Suprapubic skin (tissue), 4 donors: ENCODE measurements around the gene SPINK5. TPM values are rescaled to one million over a fixed set of nuclear protein-coding genes. Genes with fewer than 3 reads are reported as not detected.
"Not testable (repeated sequence)": the region's sequence is repeated elsewhere in the genome, so short reads cannot be mapped to it uniquely, and the experiment has no call there.

Experiments
- DNase-seq, 2 donors: peaks; one replicate each; pipeline ENCODE4 v3.0.0-alpha.2; 2019; ENCODE audit warnings: low spot score in 2 of 2
- H3K27ac ChIP-seq: fragments of 200-600 bp; sonication (generic); one replicate; pipeline ENCODE4 v1.5.1; 2019
- H3K27me3 ChIP-seq: fragments of 200-600 bp; sonication (generic); one replicate; pipeline ENCODE4 v1.5.1; 2019
- H3K36me3 ChIP-seq: fragments of 200-600 bp; sonication (generic); one replicate; pipeline ENCODE4 v1.5.1; 2019
- H3K4me1 ChIP-seq: fragments of 200-600 bp; sonication (generic); one replicate; pipeline ENCODE4 v1.5.1; 2019
- H3K4me3 ChIP-seq: fragments of 200-600 bp; sonication (generic); one replicate; pipeline ENCODE4 v1.5.1; 2019; ENCODE audit warnings: mild to moderate bottlenecking
- H3K9me3 ChIP-seq: fragments of 200-600 bp; sonication (generic); one replicate; pipeline ENCODE4 v1.5.1; 2019
- CTCF ChIP-seq, 2 donors: fragments of 200-600 bp in 1 of 2; fragments of 450-650 bp in 1 of 2; sonication (generic) in 1 of 2; IDR thresholded peaks; one replicate each; pipeline ENCODE4 v1.5.1; 2016 to 2019; ENCODE audit warnings: antibody characterized with exemption in 2 of 2, mild to moderate bottlenecking in 1 of 2, moderate library complexity in 1 of 2
- EP300 ChIP-seq: sonication (generic); formaldehyde crosslinking; IDR thresholded peaks from one replicate; pipeline ENCODE4 v1.6.1; 2017; ENCODE audit warnings: antibody characterized with exemption
- POLR2A ChIP-seq, 2 donors: fragments of 450-650 bp; IDR thresholded peaks; one replicate each; pipeline ENCODE4 v1.6.1; 2017; ENCODE audit warnings: antibody characterized with exemption in 2 of 2, mild to moderate bottlenecking in 2 of 2, moderate library complexity in 2 of 2
- POLR2AphosphoS5 ChIP-seq, 3 donors: sonication (generic); formaldehyde crosslinking; IDR thresholded peaks; one replicate each; pipeline ENCODE4 v1.6.1; 2017; ENCODE audit warnings: antibody characterized with exemption in 3 of 3
- WGBS: methylation state at CpG from one replicate; pipeline ENCODE4 v1.1.5; 2018; 5-methylcytosine and 5-hydroxymethylcytosine counted together
- total RNA-seq, 4 donors: library from RNA; depleted of rRNA; stranded (reverse); fragments of >200 nt; gene quantifications; one replicate each; pipeline ENCODE4 v1.1.0, GENCODE V29; 2016

Gene SPINK5
- total RNA-seq, 4 donors from 2014 or later, result 172 to 373 (median 245) TPM

- no peak overlapping the region for H3K4me3 ChIP-seq
- 40% methylated on average over 1 of the region's 1 CpG for WGBS
- no peaks in the 10 kb centered on the region for H3K36me3 ChIP-seq
- no peak for DNase-seq
- no peak overlapping the region for H3K27ac ChIP-seq
- no peaks in the 10 kb centered on the region for H3K9me3 ChIP-seq
- no peaks in the 10 kb centered on the region for H3K4me1 ChIP-seq
- no peaks in the 10 kb centered on the region for H3K27me3 ChIP-seq
- TF ChIP-seq CTCF (IDR thresholded peaks at IDR 0.05) (no peak), EP300 (no peak), POLR2AphosphoS5 (IDR thresholded peaks at IDR 0.05) (no peak), POLR2A (IDR thresholded peaks at IDR 0.05) (no peak)
These were observed 30.6 kb upstream of the SPINK5 start for GRCh38 chr5:148033134-148033533.

GRCh38 chr5:148035676-148036075 lies 28.1 kb upstream of the SPINK5 start:
- no peak for TF ChIP-seq POLR2AphosphoS5 (IDR thresholded peaks at IDR 0.05)
- TF ChIP-seq POLR2A (IDR thresholded peaks at IDR 0.05), result no peak
- no peak for TF ChIP-seq CTCF (IDR thresholded peaks at IDR 0.05)
- Histone ChIP-seq H3K36me3 (no peaks in the 10 kb centered on the region), H3K4me1 (no peaks in the 10 kb centered on the region), H3K9me3 (no peaks in the 10 kb centered on the region), H3K27me3 (no peaks in the 10 kb centered on the region), H3K4me3 (no peak overlapping the region), H3K27ac (no peak overlapping the region)
- DNase-seq, result no peak

GRCh38 chr5:148042881-148043280 lies 20.9 kb upstream of the SPINK5 start:
- H3K27ac ChIP-seq, result no peak overlapping the region
- no peak for TF ChIP-seq EP300
- no peak for TF ChIP-seq CTCF (IDR thresholded peaks at IDR 0.05)
- TF ChIP-seq POLR2AphosphoS5 (IDR thresholded peaks at IDR 0.05), result no peak
- no peaks in the 10 kb centered on the region for H3K36me3 ChIP-seq
- WGBS, result 65% methylated on average over 5 of the region's 5 CpGs
- DNase-seq, result no peak
- no peak overlapping the region for H3K4me3 ChIP-seq
- H3K9me3 ChIP-seq, result no peaks in the 10 kb centered on the region
- H3K4me1 ChIP-seq, result no peaks in the 10 kb centered on the region
- H3K27me3 ChIP-seq, result no peaks in the 10 kb centered on the region

GRCh38 chr5:148043705-148044104 lies 20.1 kb upstream of the SPINK5 start:
- Histone ChIP-seq H3K27ac (peak overlapping the region; percentile 24), H3K4me3 (no peak overlapping the region), H3K9me3 (no peaks in the 10 kb centered on the region), H3K4me1 (no peaks in the 10 kb centered on the region), H3K27me3 (no peaks in the 10 kb centered on the region), H3K36me3 (no peaks in the 10 kb centered on the region)
- TF ChIP-seq EP300, result no peak
- no peak for TF ChIP-seq POLR2A (IDR thresholded peaks at IDR 0.05)
- no peak for TF ChIP-seq POLR2AphosphoS5 (IDR thresholded peaks at IDR 0.05)
- no peak for TF ChIP-seq CTCF (IDR thresholded peaks at IDR 0.05)
- DNase-seq, result no peak
- 62% methylated on average over 2 of the region's 2 CpGs for WGBS

GRCh38 chr5:148055160-148055559 lies 8.6 kb upstream of the SPINK5 start:
- H3K4me3 ChIP-seq, H3K36me3 ChIP-seq, H3K27ac ChIP-seq, DNase-seq, H3K27me3 ChIP-seq, H3K4me1 ChIP-seq: not testable (repeated sequence)
- WGBS, result 86% methylated on average over 2 of the region's 2 CpGs
- H3K9me3 ChIP-seq, result peaks cover 14% of the 10 kb centered on the region

- 42% methylated on average over 2 of the region's 2 CpGs for whole genome bisulfite sequencing
- Histone ChIP-seq H3K9me3 (peaks cover 11% of the 10 kb centered on the region), H3K36me3 (no peaks in the 10 kb centered on the region), H3K4me1 (no peaks in the 10 kb centered on the region), H3K4me3 (no peak overlapping the region), H3K27ac (no peak overlapping the region), H3K27me3 (no peaks in the 10 kb centered on the region)
- TF ChIP-seq EP300 (no peak), CTCF (IDR thresholded peaks at IDR 0.05) (no peak), POLR2A (IDR thresholded peaks at IDR 0.05) (no peak), POLR2AphosphoS5 (IDR thresholded peaks at IDR 0.05) (no peak)
- no peak for DNase-seq
These were observed 3.5 kb upstream of the SPINK5 start for GRCh38 chr5:148060309-148060708.
